Type B pancreatic cell (in vitro differentiated cells): ENCODE results near the gene APBB2. TPM values are rescaled to one million over a fixed set of nuclear protein-coding genes. Genes with fewer than 3 reads are reported as not detected.

ENCODE experiments used
- DNase-seq: peaks from one replicate; pipeline ENCODE4 v3.0.0; 2021; ENCODE audit warnings: mixed read lengths; ENCODE audit not compliant: unreplicated experiment; ENCODE audit errors: extremely low spot score
- H3K27ac Mint-ChIP-seq: 2 replicates; pipeline ENCODE4 v1.8.0; 2021; ENCODE audit warnings: mild to moderate bottlenecking, mixed read lengths
- H3K27me3 Mint-ChIP-seq: 2 replicates; pipeline ENCODE4 v1.8.0; 2021; ENCODE audit warnings: mixed read lengths
- H3K36me3 Mint-ChIP-seq: 2 replicates; pipeline ENCODE4 v1.8.0; 2021; ENCODE audit warnings: mixed read lengths
- H3K4me1 Mint-ChIP-seq: one replicate; pipeline ENCODE4 v1.8.0; 2021; ENCODE audit warnings: mixed read lengths; ENCODE audit not compliant: unreplicated experiment
- H3K4me3 Mint-ChIP-seq: 2 replicates; pipeline ENCODE4 v1.8.0; 2021; ENCODE audit warnings: mild to moderate bottlenecking, mixed read lengths
- H3K9me3 Mint-ChIP-seq: 2 replicates; pipeline ENCODE4 v1.8.0; 2021; ENCODE audit warnings: mixed read lengths
- total RNA-seq: library from RNA; stranded (reverse); gene quantifications from 2 replicates; pipeline ENCODE4 v1.2.1, GENCODE V29; 2021; ENCODE audit warnings: low replicate concordance
- TF ChIP-seq, protein P1 (sequence below): fragments of 200-600 bp; sonication (generic); conservative IDR thresholded peaks from 2 replicates; pipeline ENCODE4 v1.5.0; 2021; ENCODE audit warnings: antibody characterized with exemption, mild to moderate bottlenecking

The APBB2 gene
- total RNA-seq, 1 donor from 2014 or later, result 33.3 TPM

DNA sequence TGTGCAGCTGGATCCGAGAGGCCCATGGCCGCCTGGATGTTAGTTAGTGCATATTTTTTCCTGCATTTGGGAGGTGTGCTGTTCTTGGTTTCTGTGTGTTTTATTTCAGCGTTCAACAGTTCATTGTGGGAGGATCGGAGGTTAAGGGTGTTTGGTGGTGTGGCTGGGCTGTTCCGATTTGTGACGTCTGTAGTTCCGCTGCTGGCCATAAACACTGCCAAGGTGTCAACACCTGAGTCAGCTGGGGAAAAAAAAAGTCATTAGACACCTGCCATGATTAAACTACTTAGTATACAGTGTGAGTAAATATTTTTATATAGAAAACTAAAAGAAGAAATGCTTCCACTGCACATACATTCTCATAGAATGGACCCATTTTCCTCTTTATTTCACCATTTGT is 200.2 kb downstream of the APBB2 start:
- H3K27ac Mint-ChIP-seq, result no peak overlapping the region
- TF ChIP-seq, protein P1, sequence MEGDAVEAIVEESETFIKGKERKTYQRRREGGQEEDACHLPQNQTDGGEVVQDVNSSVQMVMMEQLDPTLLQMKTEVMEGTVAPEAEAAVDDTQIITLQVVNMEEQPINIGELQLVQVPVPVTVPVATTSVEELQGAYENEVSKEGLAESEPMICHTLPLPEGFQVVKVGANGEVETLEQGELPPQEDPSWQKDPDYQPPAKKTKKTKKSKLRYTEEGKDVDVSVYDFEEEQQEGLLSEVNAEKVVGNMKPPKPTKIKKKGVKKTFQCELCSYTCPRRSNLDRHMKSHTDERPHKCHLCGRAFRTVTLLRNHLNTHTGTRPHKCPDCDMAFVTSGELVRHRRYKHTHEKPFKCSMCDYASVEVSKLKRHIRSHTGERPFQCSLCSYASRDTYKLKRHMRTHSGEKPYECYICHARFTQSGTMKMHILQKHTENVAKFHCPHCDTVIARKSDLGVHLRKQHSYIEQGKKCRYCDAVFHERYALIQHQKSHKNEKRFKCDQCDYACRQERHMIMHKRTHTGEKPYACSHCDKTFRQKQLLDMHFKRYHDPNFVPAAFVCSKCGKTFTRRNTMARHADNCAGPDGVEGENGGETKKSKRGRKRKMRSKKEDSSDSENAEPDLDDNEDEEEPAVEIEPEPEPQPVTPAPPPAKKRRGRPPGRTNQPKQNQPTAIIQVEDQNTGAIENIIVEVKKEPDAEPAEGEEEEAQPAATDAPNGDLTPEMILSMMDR, result no peak
- no peak overlapping the region for H3K4me3 Mint-ChIP-seq
- H3K27me3 Mint-ChIP-seq, result no peaks in the 10 kb centered on the region
- DNase-seq, result no peak
- H3K4me1 Mint-ChIP-seq, result peaks cover 22% of the 10 kb centered on the region
- H3K36me3 Mint-ChIP-seq, result peaks cover 6% of the 10 kb centered on the region
- H3K9me3 Mint-ChIP-seq, result no peaks in the 10 kb centered on the region

DNA sequence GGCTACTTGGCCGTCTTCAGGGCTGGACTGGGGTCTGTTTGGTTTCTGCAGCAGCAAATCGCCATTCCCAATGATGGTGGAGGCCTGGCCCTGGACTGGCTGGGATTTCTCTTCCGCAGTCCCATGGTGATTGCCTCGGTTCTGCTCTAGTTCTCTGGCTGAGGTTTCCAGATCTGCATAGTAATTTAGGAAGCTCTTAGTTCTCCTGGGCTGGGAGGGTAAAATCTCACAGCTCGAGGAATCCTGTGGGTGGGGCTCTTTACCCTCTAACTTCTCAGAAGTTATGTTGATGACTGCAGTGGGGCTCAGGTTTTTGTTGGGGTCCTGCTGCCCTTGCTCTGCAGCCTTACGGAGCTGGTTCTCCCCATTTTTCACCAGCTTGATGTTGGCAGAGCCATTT is 200.6 kb downstream of the APBB2 start:
- Mint-ChIP-seq H3K4me1 (peaks cover 23% of the 10 kb centered on the region), H3K36me3 (peaks cover 6% of the 10 kb centered on the region), H3K27ac (no peak overlapping the region), H3K27me3 (no peaks in the 10 kb centered on the region), H3K9me3 (no peaks in the 10 kb centered on the region), H3K4me3 (no peak overlapping the region)
- TF ChIP-seq, protein P1, result no peak
- DNase-seq, result no peak

DNA sequence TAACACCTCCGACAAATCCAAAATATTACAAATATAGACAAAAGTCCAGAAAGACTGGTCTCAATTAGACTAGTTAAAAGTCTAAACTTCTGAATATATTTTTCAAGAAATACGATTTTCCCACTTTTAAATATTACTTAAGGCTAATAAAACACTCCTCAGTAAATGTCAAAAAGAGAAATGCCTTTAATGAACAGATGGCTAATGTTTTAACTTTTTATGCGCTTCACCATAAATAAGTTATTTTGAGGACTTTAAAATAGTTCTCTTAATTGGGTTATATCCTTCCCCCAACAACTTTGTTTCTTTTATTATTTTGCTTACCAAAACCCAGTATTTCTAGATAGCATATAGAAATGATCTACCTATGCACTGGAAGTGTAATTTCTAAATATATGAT is 201.4 kb downstream of the APBB2 start:
- H3K4me3 Mint-ChIP-seq, result no peak overlapping the region
- TF ChIP-seq, protein P1, result no peak
- H3K36me3 Mint-ChIP-seq, result peaks cover 6% of the 10 kb centered on the region
- no peaks in the 10 kb centered on the region for H3K9me3 Mint-ChIP-seq
- no peak for DNase-seq
- H3K27me3 Mint-ChIP-seq, result no peaks in the 10 kb centered on the region
- H3K27ac Mint-ChIP-seq, result no peak overlapping the region
- H3K4me1 Mint-ChIP-seq, result peaks cover 23% of the 10 kb centered on the region

DNA sequence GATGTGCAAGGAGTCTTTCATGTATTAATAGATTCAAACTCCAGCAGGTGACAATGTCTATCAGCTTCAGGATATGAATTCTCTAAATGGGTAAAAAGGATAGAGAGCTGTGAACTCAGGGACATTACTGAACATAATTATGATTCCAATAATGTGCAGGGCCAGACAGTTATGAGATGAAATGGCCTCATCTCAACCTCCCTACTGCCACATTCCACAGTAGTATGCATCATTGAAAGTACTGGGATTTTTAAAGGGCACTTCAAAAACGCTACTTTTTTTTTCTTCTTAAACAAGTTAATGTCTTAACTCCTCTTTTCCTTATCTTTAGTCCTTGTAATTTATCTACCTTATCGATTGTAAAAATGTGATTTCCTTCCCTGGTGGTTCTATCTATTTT is 202.0 kb downstream of the APBB2 start:
- H3K9me3 Mint-ChIP-seq, result peaks cover 4% of the 10 kb centered on the region
- H3K27ac Mint-ChIP-seq, result no peak overlapping the region
- TF ChIP-seq, protein P1, result no peak
- H3K4me3 Mint-ChIP-seq, result no peak overlapping the region
- no peak for DNase-seq
- H3K36me3 Mint-ChIP-seq, result peaks cover 6% of the 10 kb centered on the region
- H3K4me1 Mint-ChIP-seq, result peaks cover 23% of the 10 kb centered on the region
- H3K27me3 Mint-ChIP-seq, result no peaks in the 10 kb centered on the region

DNA sequence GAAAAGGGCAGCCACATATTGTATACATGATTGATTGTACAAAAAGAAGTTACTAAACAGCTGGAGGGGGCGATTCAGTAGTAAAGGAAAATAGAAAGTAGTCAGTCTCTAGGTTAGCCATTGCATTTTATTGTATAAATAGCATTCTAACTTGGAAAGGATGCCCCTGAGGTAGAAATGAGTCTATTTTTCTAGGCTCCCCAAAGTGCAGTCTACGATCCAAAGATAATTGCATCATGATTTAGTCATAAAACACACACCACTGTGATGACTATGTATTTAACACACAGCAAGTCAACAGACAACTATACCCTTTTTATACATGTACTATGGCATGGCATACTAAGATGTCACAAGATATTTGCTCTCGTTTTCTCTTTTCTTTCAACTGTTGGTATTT is 204.9 kb downstream of the APBB2 start:
- TF ChIP-seq, protein P1, result no peak
- H3K36me3 Mint-ChIP-seq, result peaks cover 10% of the 10 kb centered on the region
- no peak for DNase-seq
- no peaks in the 10 kb centered on the region for H3K27me3 Mint-ChIP-seq
- peaks cover 4% of the 10 kb centered on the region for H3K9me3 Mint-ChIP-seq
- H3K4me3 Mint-ChIP-seq, result no peak overlapping the region
- H3K27ac Mint-ChIP-seq, result no peak overlapping the region
- H3K4me1 Mint-ChIP-seq, result peaks cover 12% of the 10 kb centered on the region

DNA sequence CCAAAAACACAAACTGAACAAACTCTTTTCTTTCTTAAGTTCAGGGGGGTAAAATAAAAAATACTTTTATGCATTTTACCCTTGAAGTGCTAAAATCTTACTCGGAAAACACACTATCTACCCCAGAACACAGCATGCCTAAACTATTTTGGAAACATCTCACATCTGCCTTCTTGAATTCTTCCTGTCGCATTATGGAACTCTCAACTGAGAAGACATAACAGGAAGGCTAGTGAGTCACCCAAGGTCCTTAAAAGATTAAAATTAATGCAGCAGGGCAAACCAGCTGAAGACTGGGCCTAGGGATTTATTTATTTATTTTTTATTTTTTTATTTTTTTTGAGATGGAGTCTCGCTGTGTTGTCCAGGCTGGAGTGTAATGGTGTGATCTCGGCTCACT is 208.2 kb downstream of the APBB2 start:
- Mint-ChIP-seq H3K36me3 (peaks cover 4% of the 10 kb centered on the region), H3K27me3 (no peaks in the 10 kb centered on the region), H3K9me3 (peaks cover 4% of the 10 kb centered on the region), H3K4me3 (no peak overlapping the region), H3K27ac (no peak overlapping the region), H3K4me1 (peaks cover 5% of the 10 kb centered on the region)
- DNase-seq, result no peak
- TF ChIP-seq, protein P1, result no peak
